GM12801 (cell line): ENCODE measurements around the gene GTF2H4.

Experiments used
- TF ChIP-seq, protein P1 (sequence below): IDR thresholded peaks from one replicate; pipeline ENCODE4 v1.5.1; 2011; ENCODE audit warnings: control low read depth; ENCODE audit not compliant: insufficient read length; ENCODE audit errors: extremely low read depth

Gene GTF2H4

DNA sequence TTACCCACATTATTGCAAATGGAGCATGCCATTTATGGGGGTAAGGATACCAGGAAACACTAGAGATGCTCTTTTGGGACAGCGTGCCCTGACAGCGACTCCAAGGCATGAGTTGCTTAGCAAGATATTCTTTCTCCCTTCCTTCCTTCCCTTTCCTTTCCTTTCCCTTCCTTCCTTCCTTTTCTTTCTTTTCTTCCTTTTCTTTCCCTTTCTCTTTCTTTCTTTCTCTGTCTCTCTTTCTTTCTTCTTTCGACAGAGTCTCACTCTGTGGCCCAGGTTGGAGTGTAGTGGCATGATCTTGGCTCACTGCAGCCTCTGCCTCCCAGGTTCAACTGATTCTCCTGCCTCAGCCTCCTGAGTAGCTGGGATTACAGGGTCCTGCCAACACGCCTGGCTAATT lies 36.0 kb downstream of the GTF2H4 start:
- TF ChIP-seq, protein P1, sequence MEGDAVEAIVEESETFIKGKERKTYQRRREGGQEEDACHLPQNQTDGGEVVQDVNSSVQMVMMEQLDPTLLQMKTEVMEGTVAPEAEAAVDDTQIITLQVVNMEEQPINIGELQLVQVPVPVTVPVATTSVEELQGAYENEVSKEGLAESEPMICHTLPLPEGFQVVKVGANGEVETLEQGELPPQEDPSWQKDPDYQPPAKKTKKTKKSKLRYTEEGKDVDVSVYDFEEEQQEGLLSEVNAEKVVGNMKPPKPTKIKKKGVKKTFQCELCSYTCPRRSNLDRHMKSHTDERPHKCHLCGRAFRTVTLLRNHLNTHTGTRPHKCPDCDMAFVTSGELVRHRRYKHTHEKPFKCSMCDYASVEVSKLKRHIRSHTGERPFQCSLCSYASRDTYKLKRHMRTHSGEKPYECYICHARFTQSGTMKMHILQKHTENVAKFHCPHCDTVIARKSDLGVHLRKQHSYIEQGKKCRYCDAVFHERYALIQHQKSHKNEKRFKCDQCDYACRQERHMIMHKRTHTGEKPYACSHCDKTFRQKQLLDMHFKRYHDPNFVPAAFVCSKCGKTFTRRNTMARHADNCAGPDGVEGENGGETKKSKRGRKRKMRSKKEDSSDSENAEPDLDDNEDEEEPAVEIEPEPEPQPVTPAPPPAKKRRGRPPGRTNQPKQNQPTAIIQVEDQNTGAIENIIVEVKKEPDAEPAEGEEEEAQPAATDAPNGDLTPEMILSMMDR = no peak

- TF ChIP-seq, protein P1 = no peak
Measured at GRCh38 chr6:30945281-30945680, 37.3 kb downstream of the GTF2H4 start.

GRCh38 chr6:30947231-30947630 lies 39.2 kb downstream of the GTF2H4 start:
- TF ChIP-seq, protein P1 = no peak

- TF ChIP-seq, protein P1 = no peak
Measured at GRCh38 chr6:30948811-30949210, 40.8 kb downstream of the GTF2H4 start.

GRCh38 chr6:30951907-30952469 lies 44.0 kb downstream of the GTF2H4 start:
- TF ChIP-seq, protein P1 = no peak

DNA sequence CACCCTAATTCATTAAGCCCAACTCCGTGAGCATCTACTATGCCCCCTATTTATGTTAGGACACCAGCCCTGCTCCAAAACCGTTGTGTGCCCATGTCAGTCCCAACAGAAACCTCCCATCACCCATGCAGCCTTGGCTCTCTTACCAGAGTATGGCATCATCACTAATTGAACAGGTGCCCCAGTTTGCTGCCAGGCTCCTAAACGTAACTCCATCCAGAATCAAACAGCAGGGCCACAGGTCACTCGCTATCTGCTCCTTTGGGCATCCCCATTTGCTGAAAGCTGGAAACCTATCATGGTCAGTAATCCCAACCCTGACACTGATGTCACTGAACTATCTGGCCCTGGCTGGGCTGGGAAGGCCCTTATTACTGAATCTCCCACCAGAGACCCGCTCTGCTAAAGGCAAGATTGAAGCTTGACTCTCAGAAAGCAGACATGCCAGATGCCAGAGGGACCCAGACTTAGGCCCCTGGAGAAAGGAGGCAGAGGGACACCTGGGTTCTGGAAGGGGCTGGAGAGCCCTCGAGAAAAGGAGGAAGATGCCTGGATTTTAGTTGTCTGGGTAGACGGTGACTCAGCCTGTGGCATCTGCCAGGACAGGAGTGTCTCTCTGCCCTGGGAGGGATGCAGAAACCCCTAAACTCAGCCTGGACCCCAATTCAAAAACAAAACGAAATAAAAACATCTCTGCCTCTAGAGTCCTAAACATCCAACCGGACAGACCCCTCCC lies 46.8 kb downstream of the GTF2H4 start:
- TF ChIP-seq, protein P1 = no peak

GRCh38 chr6:30955367-30956042 lies 47.5 kb downstream of the GTF2H4 start:
- TF ChIP-seq, protein P1 = no peak
